ENCODE data around the gene STX18. TPM values are rescaled to one million over a fixed set of nuclear protein-coding genes. Genes with fewer than 3 reads are reported as not detected.

Gene STX18
- total and polyA plus RNA-seq, 2 of the 13 experiments (the other 11 are each of a cell fraction or from before 2014, with no cell fraction given) = 23.9 to 37.1 TPM

- peak; percentile 58 for TF ChIP-seq TEAD3 (CRISPR knock-in tag; optimal IDR thresholded peaks at IDR 0.05; ENCODE audit: borderline replicate concordance)
- TF ChIP-seq ZNF235 (CRISPR knock-in tag; IDR thresholded peaks at IDR 0.05; ENCODE audit: borderline replicate concordance) = no peak
- 0 out of 2 replicates have a peak, but pooled peaks have one; percentile 16 for TF ChIP-seq NR2C2 (CRISPR knock-in tag; IDR thresholded peaks at IDR 0.05; ENCODE audit: borderline replicate concordance)
- TF ChIP-seq ZNF597 (CRISPR knock-in tag; IDR thresholded peaks at IDR 0.05) = no peak
- no peak for TF ChIP-seq ZNF670 (CRISPR knock-in tag; IDR thresholded peaks at IDR 0.05; ENCODE audit: borderline replicate concordance)
- TF ChIP-seq ATF6 (CRISPR knock-in tag; conservative IDR thresholded peaks at IDR 0.05) = no peak
- TF ChIP-seq ARHGAP35 (CRISPR knock-in tag; IDR thresholded peaks at IDR 0.05; ENCODE audit: borderline replicate concordance) = no peak
- peak; percentile 80; the same call in 1 of the 2 replicates for TF ChIP-seq DPF2 (CRISPR knock-in tag; IDR thresholded peaks at IDR 0.05; ENCODE audit: borderline replicate concordance, low read depth)
- no peak for TF ChIP-seq THAP9 (CRISPR knock-in tag; IDR thresholded peaks at IDR 0.05; ENCODE audit: borderline replicate concordance)
- TF ChIP-seq ZFP36L2 (CRISPR knock-in tag; IDR thresholded peaks at IDR 0.05) = no peak
- peak; percentile 67; the same call in 1 of the 2 replicates for TF ChIP-seq KDM3A (CRISPR knock-in tag; IDR thresholded peaks at IDR 0.05; ENCODE audit: low read depth)
- no peak for TF ChIP-seq ZSCAN20 (CRISPR knock-in tag; IDR thresholded peaks at IDR 0.05; ENCODE audit: borderline replicate concordance)
- TF ChIP-seq ZBTB44 (CRISPR knock-in tag; IDR thresholded peaks at IDR 0.05) = no peak
- TF ChIP-seq ZNF780A (CRISPR knock-in tag; IDR thresholded peaks at IDR 0.05) = no peak
- TF ChIP-seq NRL (CRISPR knock-in tag; IDR thresholded peaks at IDR 0.05; ENCODE audit: borderline replicate concordance) = no peak
- TF ChIP-seq ZNF577 (CRISPR knock-in tag; IDR thresholded peaks at IDR 0.05; ENCODE audit: borderline replicate concordance, low read depth) = no peak
- TF ChIP-seq KLF6 (CRISPR knock-in tag; IDR thresholded peaks at IDR 0.05) = no peak
- no peak for TF ChIP-seq EEA1 (CRISPR knock-in tag; IDR thresholded peaks at IDR 0.05; ENCODE audit: borderline replicate concordance)
- 0 out of 2 replicates have a peak, but pooled peaks have one; percentile 47 for TF ChIP-seq RCOR2 (CRISPR knock-in tag; IDR thresholded peaks at IDR 0.05)
- peak; percentile 50; the same call in 1 of the 2 replicates for TF ChIP-seq KDM6A (CRISPR knock-in tag; IDR thresholded peaks at IDR 0.05; ENCODE audit: low read depth)
These were observed 69.4 kb downstream of the STX18 start (continued) for GRCh38 chr4:4472344-4472958.

Data from HepG2 (cell line).